Esophagus mucosa (tissue), 1 donor: ENCODE results near the gene RER1. TPM values are rescaled to one million over a fixed set of nuclear protein-coding genes. Genes with fewer than 3 reads are reported as not detected.

ENCODE experiments used
- ATAC-seq: fragments of 200-7000 bp; cut with Tn5 transposase; one replicate; pipeline ENCODE4 v1.9.1; 2020
- total RNA-seq: library from RNA; stranded (reverse); gene quantifications from one replicate; pipeline ENCODE4 v1.2.4, GENCODE V29; 2023
- donor health status: DM: yes; HTN: yes; CAD: no.

The RER1 gene, protein sequence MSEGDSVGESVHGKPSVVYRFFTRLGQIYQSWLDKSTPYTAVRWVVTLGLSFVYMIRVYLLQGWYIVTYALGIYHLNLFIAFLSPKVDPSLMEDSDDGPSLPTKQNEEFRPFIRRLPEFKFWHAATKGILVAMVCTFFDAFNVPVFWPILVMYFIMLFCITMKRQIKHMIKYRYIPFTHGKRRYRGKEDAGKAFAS
- total RNA-seq, result 167 TPM

DNA sequence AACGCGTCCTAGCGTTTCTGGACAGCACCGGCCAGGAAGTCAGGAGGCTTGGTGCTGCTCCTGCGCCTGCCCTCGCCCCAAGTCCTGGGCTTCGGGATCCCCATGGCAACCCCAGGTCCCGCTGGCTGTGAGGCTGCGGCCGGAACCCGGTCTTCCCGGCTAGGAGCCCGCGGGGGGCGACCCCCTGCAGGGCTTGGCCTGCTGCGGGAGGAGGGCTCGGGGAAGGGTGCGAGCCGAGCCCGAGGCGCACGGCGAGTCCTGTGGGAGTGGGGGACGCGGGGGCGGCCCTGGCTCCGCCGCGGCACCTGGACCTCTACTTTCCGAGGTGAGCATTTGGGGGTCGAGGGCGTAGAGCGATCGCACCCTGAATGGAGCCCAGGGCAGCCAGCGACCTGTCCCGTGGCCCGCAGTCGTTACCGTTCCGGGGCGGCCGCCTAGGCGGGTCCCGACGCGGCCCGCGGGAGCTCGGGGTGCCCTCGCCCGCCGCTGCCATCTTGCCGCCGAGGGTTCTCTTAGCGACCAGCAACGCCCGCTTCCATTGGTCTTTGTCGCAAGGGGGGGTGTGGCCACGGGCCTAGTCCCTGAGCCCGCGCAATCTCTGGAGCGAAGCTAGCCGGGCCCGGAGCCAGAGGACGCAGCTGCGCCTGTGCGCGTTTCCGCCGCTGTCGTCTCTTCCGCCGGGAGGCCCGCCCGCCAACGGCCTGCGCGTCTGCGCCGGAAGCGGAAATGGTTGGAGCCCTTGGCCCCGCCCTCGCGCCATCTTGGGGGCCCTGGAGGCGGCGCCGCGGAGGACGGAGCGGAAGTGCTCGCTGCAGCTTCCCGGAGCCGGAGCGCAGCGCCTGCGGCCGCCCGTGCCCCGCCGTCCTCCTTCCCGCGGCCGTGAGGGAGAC lies at the start of gene RER1, which contains the start of gene MORN1:
RER1 (plus strand) TSS at position 801 of the 890 bp plus-strand sequence. CDS start 3,950 bp downstream, outside the sequence.
MORN1 (minus strand) TSS at position 514 of the 890 bp plus-strand sequence; CDS start at position 493, 21 bp downstream.
- ATAC-seq, result peak; percentile 93

DNA sequence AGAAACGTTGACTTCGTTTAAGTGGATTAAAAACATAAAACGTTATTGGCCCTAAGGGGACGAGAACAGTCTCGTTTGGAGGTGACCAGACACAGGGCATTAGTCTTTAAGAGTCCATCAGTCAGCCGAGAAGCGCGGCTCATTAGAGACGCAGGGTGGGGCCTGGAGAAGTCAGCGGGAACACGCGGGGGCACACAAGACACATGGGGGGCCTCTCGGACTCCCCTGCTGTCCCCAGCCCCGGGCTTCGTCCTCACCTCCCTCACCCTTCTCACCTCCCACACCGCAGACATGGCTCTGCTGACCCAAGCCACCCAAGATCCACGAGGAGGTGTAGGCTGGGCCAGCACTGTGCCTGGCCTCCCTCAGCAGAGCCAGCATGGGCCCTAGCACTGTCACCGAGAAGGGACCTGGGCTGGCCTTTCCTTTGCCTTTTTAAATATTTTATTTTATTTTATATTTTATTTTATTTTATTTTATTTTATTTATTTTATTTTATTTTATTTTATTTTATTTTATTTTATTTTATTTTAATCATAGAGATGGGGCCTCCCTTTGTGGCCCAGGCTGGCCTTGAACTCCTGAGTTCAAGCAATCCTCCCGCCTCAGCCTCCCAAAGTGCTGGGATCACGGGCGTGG lies 49.1 kb upstream of the RER1 start:
- no peak for ATAC-seq

DNA sequence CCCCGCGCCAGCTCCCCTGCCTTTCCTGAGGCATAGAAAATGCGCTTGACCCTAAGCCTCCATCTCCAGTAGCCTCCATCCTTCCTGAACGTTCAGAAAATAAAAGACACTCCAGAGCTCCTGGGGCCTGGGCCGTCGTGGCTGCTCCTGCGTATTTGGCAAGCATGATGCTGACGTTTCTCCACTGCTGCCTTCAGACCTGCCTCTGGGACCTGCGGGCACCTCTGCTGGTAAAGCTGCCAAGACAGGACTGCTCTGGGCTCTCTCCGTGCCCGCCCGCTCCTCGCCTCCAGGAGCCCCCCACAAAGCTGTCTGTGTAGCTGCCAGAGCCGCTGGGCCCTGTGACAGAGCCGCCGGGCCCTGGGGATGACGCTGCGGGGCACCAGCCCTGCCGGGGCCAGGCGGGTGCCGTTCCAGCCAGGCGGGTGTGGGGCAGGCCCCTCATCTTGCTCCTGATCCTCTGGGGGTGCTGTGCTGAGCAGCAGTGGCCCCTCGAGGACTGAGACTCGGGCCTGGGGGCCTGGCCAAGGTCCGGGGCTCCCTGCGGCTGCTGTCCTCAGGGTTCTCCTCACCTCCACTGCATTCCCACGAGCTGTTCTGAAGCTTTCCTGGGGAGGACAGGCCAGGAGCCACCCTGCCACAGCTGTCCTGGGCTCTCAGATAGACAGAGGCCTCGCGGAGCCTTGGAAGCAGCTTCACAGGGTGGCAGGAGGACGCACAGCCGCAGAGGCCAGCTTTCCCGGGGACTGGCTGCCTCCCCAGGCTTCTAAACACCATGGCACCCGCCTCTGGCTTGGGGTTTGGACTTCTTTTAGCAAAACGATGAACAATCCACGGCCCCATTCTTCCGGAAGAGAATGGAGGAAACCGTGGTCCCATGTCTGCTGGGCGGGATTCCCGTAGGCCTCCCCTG lies 48.4 kb upstream of the RER1 start:
- no peak for ATAC-seq

DNA sequence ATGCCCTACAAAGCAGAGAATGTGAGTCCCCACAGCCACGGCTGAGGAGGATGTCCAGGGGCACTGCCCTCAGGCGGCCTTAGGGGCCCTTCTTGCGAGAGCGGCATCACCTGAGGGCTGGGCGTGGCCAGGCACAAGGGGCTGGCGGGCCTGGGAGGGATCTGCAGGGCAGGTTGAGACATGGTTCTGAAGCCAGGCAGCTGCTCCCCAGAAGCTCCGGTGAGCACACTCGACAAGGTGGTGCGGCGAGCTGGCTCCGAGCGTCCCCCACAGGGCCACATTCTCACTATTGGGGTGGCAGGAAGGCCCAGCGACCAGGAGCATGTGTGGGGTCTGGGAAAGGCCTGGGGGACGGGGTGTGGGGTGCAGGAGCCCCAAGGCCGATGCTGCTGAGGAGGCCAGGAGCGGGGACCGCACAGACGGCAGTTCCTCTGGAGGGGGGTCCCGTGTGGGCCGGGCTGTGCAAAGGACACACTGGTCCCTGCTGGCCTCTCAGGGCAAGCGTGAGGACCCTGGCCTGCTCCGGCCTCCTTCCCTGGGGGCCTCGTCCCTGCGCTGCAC lies 47.4 kb upstream of the RER1 start:
- ATAC-seq, result peak; percentile 46

DNA sequence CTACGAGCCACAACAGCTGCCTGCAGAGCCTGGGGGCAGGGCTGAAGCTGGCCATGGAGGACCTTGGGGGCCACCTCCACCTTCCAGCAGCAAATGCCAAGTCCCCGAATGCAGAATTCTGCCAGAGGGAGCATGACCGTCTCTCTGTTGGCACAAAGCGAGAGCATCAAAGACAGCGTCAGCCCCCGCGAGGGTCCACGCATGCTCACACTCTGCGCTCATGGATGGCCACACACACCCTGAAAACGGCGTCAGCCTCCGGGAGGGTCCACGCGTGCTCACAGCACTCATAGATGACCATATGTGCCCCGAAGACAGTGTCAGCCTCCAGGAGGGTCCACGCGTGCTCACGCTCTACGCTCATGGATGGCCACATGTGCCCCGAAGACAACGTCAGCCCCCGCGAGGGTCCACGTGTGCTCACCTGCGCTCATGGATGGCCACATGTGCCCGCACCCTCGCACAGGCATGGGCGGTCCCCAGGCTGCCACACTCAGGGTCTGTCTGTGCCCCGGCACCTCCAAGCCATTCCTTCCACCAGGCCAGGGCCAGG lies 46.8 kb upstream of the RER1 start:
- ATAC-seq, result no peak

DNA sequence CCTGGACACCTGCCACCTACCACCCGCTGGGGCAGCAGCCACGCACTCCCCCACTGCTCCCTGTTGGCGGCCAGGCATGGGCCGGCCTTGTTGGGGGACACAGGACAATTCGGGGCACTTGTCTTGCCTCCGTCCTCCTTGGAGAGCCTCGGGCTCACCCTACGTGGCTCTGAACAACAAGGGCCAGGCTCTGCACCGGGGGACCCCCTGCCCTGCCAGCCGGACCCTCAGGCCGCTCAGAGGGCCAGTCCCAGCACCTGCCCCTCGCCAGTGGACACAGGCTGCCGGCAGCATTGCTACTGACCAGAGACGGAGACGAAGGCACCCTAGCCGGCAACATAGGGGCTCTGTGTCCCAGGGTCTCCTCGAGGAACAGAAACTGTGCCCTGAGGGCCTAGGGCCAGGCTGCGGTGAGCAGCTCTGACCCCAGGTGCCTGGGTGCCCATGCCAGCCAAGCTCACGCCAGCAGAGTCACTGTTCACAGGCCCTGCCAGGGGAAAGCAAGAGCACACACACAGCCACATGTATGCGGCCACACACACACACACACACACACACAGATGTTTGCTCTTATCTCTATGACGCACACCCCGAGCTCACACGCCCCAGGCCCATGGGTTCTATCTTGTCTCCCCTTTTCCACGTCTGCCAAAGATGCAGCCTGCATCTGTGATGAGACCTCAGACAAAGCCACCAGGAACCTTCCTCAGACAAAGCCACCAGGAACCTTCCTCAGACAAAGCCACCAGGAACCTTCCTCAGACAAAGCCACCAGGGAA lies 46.2 kb upstream of the RER1 start:
- no peak for ATAC-seq

DNA sequence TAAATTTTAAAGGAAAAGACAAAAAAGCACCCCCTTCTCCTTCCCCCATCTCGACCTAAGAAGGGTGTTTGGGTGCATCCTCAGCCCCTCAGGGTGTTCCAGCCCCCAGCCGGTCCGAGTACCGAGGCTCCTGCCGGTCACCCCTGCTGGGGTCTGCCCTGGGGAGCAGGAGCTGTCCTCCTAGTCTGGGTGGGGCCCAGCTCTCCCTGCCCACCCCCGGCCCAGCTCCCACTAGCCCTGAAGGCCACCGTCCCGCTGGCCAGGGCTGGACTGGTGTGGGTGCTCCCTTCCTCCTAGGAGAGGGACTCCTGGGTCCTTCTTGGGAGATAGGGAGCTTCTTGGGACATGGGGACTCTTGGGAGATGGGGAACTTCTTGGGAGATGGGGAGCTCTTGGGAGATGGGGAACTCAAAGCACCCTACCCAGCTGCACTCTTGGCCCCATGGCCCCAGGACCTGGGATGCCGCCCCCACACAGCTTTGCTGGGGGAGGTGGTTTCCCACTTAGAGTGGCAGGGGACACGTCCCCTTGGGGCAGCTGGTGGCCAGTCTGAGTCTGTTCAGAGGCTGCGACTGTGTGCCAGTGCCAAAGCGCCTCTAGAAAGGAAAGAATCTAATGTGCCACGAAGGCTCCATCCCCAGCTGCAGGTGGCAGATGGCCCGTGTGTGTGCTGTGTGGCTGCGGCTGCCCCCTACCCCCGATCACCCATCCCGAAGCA lies 44.8 kb upstream of the RER1 start:
- ATAC-seq, result no peak

DNA sequence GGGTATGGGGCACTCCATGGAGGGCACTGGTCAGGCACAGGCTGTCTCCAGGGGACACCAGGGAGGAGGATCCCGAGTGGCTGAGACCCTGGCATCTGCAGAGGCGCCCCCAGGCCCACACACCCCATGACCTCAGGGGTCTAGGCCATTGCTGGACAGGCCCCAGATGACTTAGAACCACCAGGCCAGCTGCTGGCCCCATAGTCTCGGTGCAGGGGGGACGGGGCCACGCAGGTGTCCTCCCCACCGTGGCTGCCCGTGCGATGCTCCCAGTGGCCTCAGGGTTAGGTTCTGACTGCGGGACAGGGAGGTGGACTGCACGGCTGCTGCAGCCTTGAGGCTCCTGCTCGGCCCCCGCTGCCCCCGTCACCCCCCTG lies 44.2 kb upstream of the RER1 start:
- ATAC-seq, result no peak

DNA sequence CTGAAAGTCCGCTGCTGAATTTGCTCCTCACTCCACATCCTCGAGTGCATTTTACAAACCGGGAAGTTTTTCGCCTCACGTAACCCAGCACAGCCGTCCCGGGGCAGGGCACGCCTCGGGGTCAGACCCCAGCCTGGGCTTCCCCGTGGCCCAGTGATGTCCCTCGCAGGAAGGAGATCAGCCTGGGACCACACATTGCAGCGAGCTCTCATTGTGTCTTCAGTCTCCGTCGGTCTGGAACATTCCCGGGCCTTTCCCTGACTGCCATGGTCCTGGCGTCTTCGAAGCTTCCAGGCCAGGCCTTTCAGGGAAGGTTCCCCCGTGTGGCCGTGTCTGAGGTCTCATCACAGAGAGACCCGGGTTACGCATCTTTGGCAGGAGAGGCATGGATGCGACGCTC lies 43.7 kb upstream of the RER1 start:
- no peak for ATAC-seq

DNA sequence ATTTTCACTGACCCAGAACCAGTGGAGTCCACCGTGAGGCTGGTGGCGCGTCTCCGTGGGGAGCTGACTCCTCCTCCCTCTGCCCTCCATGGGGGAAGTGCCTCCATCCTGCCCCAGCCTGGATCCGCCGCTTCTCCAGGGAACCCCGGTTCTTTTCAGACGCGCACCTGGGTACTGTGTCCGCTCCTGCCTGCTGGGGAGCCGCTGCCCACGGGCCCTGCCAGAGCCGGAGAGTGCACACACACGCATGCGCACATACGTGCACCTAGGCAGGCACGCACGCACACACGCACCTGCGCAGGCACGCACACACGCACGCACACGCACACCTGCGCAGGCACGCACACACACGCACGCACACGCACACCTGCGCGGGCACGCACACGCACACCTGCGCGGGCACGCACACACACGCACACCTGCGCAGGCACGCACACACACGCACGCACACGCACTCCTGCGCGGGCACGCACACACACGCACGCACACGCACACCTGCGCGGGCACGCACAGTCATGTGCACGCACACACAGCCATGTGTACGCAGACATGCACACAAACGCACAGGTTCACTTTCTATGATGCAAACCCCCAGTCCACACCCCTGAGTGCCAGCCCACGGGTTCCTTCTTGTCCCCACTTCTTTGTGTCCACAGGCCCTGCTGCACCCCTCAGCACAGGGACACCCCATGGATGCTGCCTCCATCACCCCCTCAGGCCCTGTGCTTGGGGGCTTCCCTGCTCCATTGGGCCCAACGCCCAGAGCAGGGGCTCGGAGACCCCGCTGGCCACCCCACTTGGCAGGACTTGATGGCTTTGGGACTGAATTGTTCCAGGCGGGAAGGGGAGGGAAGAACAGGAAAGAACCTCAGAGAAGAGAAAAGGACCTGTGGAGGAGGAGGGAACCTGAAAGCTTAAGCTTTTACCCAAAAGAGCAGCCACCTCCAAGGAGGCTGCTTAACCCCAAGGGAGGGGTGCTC lies 43.0 kb upstream of the RER1 start:
- ATAC-seq, result no peak

DNA sequence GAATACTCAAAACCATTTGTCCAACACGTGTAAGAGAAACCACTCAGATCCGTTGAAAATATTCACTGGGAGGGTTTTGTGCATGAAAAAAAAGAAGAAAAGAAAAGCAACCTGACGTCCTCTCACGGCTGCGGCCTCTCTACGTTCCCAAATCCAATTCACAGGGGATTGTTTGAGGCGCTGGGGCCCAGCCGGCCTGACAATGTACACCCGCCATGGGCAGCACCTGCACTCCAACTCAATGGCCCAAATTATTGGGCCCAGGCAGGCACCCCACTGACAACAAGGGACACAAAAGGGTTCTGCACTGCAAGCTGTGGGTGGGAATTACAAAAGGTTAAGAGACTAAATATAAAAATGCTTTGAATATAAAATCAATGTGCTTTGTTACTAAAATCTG lies 41.8 kb upstream of the RER1 start:
- ATAC-seq, result no peak

DNA sequence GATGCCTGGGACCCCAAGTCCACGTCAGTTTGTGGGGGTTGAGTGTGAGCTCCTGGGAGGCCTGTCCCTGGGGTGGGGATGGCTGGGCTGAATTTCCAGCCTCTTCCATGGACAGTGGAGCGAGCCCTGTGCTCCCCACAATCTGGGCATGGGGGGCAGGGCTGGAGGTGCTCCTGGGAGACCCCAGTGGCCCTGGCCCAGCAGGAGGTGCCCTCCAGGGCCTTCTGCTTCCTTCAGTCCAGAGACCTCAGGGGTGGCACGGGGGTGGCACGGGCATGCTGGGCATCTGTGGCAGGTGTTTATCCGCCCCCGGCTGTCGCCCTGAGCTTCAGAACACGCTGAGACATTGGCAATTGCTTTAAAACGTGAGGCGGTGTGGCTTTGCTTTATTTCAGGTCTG lies 41.1 kb upstream of the RER1 start:
- ATAC-seq, result no peak

DNA sequence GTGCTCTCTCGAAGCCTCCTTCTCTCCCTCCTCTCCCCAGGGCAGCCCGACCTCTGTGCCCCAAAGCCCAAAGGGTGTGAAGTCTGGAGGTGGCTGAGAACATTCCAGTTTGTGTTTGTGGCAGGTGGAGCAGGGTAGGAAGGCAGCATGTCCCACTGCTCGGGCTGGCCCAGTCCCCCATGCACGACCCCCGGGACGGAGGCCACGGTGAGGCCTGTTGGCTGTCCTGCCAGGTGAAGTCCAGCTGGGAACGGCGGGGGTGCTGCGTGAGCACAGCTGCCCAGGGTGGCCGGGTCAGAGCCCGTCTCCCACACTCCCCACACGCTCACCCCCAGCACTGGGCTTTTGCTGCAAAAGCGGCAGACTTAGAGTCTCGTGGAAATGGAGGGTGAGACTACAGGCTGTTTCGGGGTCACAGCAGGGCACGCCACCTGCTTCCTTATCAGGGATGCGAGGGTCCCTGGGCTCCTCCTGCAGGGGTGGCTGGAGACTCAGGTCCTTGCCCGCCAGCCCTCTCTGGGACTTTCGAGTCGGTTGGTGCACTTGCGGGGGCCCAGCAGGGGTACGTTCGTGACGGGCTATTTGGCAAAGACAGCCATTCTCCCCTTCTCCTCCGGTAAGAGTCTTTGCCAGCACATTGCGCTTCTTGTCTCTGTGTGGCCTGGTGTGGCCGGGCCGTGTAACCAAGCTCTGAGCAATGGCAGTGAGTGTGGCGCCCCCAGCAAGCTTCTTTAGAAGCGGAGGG lies 40.6 kb upstream of the RER1 start:
- no peak for ATAC-seq

DNA sequence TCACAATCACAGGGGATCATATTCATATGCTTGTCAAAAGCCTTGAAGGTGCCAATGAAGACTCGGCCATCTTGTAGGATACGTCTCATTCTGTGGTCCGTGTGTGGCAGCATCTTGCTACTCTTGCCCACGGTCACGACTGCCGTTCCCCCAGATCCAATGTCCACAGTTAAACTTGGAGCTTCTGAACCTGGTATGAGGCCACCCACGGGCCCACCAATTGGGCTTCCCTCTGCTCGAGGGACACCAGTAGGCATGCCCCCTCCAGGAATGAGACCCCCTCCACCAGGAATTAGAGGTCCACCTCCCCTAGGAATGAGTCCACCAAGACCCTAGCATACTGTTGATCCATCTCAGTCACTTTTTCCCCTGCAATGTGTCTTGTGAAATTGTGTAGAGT lies 39.9 kb upstream of the RER1 start:
- no peak for ATAC-seq

DNA sequence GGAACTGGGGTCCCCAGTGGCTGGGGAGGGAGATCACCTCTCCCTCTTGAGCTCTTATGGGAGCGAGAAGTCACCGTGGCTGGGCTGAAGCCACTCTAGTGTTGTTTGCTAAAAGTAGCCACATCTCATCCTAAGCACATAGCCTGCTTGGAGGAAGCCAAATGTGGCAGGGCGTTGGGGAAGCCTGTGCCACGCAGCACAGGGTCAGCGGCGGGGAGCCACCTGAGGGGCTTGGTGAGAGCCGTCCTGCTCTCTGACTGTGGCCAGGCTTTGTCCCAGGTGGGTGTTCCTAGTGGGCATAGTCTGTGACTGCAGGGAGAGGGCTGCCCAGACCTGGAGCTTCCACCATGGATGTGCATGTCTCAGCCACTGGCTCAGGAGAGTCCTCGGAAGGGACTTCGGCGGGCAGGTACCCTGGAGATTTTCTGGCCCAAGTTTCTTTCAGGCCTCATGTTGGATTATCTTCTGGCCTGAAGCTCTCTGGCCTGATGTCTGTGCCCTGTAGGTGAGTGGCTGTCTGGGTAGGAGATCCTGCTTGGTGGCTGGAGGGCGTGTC lies 39.2 kb upstream of the RER1 start:
- peak; percentile 62 for ATAC-seq

DNA sequence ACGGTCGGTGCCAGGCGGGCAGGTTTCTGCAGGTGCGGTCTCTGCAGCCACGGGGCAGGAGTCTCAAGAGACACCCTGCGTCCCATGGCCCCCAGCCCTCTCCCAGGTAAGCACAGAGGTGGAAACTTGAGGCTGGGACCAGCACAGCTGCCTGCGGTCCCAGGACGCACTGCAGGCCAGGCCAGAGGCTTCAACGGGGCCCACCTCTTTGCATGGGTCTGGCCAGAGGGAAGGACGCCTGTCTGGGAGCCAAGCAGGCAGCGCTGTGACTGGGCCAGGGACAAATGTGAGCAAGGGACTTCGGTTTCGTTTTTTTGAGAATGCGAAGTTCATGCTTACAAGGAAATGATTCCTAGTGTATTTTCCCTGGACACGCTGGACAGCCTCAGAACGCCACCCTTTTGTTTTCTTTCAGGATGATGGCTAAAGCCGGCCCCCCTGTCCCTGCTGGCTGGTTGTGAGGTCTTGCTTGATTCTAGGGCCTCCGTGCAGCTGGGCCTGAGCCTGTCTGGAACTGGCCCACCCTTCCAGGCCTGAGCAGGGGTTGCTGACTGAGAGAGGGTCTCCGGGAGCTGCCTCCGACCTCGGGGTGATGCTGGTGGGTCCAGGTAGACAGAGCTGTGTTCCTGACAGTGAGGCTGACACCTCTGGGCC lies 38.6 kb upstream of the RER1 start:
- peak; percentile 7 for ATAC-seq
